GM18867 (cell line): ENCODE measurements around the gene PPP1R3E.
"Not testable (repeated sequence)": the region's sequence is repeated elsewhere in the genome, so short reads cannot be mapped to it uniquely, and the experiment has no call there.

ENCODE experiments used
- ATAC-seq: cut with Tn5 transposase; IDR thresholded peaks from one replicate; pipeline ENCODE4 v1.9.1; 2021; ENCODE audit warnings: mild to moderate bottlenecking, moderate library complexity; ENCODE audit not compliant: unreplicated experiment

Gene PPP1R3E

DNA sequence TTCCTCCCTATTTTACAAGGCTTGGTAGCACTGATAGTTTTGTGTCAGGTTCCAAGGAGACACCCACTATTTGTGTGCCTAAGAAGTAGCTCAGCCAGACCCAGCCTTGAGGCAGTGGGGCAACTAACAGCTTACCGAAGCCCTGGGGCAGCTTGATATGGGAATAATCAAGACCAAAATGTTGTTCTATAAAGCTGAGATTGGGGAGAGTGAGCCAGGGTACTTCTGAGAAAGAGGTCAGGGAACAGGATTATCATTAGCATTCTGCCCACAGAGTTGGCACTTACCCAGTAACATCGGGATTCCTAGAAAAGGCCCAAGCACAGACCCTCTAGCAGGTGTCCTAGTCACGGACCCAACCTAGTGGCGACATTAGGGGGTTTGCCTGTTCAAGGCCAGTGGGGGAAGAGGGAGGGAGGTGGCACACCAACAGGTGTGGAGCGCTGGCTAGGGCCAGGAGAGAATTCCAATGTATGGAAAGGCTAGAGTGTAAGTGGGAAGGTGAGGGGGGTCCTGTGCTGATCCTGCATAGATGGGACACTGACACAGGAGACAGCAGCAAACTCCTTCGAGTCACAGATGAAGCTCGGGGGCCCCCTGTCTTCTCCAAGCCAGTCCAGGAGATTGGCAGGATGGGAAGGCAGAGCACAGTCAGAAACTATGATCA lies 4.9 kb downstream of the PPP1R3E start:
- no peak for ATAC-seq

GRCh38 chr14:23297096-23297495 lies 5.6 kb downstream of the PPP1R3E start:
- no peak for ATAC-seq

DNA sequence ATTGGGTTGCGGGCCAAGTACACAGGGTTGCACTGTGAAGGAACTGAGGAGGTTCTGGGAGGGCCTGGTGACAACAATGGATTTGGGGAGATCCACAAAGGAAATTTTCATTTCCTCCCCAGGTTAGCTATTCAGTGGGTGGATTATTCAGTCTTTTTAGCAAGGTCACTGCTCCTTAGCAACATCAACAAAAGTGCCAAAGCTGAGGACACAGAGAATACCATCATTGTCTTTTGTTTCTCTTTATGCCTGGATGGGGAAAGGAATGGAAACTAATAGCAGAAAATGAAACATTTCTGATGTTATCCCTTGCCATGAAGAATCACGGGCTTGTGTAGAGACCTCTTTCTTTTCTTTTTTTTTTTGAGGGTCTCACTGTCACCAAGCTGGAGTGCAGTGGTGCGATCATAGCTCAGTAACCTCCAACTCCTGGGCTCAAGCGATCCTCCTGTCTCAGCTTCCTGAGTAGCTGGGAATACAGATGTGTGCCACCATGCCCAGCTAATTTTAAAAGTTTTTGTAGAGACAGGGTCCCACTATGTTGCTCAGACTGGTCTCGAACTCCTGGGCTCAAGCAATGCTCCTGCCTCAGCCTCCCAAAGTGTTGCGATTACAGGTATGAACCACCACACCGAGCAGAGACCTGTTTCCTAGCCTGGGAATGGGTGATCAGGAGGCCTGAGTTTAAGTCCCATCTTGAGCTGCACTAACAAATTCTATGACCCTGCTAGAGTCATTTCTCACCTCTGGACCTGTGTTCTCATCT lies 6.5 kb downstream of the PPP1R3E start:
- ATAC-seq = no peak

DNA sequence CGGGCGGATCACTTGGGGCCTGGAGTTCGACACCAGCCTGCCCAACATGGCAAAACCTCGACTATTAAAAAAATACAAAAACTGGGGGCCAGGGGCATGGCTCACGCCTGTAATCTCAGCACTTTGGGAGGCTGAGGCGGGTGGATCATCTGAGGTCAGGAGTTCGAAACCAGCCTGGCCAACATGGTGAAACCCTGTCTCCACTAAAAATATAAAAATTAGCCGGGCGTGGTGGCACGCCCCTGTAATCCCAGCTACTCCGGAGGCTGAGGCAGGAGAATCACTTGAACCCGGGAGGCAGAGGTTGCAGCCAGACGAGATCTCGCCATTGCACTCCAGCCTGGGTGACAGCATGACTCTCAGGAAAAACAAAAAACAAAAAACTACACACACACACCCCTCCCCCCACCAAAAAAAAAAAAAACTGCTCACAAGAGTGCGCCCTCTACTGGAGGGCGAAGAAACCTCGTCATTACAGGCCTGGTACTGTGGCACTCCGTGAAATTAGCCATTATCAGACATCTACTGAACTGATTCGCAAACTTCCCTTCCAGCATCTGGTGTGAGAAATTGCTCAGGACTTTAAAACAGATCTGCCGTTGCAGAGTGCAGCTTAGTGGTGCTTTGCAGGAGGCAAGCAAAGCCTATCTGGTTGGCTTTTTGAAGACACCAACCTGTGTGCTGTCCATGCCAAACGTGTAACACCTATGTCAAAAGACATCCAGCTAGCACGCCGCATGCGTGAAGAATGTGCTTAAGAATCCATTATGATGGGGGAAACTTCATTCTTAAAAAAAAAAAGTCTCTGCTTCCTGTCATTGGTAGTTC lies 7.7 kb downstream of the PPP1R3E start:
- ATAC-seq = no peak

- ATAC-seq = no peak
Measured at GRCh38 chr14:23286902-23287479, 15.7 kb downstream of the PPP1R3E start.

DNA sequence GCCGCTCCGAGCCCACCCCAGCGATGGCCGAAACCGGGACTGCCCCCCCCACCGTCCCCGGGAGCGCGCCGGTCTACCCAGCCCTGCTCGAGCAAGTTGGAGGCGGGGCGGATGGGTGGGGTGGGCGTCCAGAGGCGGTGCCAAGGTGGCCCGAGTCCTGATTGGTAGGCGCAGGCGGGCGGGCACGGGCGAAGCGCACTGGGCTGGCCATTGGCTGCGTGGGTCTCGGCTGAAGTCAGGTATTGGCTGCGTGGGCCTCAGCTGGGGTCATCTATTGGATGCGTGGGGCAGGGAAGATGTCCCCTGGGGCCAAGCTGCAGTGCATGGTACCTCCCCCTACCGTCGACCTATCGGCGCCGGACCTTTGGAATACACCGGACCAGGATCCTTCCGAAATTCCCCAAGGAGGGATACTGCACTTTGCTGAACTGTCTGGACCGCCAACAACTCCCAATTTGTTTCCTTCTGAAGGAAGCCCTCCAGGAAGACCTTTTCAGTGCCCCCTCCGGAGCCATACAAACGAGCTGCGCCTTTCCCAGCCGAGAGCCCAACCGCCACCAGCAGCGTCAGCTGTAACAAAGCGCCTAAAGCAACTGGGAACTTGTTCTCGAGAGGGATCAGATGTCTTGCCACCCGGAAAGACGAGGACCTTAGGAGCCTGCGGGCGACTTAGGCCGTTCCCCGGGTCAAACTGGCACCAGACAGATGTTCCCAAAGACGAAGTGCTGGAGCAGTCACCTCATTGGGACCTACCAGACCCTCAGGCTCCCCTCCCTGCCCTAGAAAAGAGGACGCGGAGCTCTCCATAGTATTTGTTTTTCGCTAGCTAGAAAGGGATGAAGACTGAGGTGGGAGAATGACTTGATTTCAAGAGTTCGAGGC lies 16.4 kb downstream of the PPP1R3E start, which contains the start of gene HOMEZ:
TSS of gene HOMEZ (minus strand) at position 113 of the 882 bp plus-strand sequence. CDS start 180 bp downstream, outside the sequence.
- ATAC-seq = peak; percentile 96

- ATAC-seq = peak; percentile 20
Measured at GRCh38 chr14:23285530-23286019, 17.1 kb downstream of the PPP1R3E start.

- ATAC-seq = no peak
Measured at GRCh38 chr14:23284654-23285529, 17.8 kb downstream of the PPP1R3E start.

- ATAC-seq = no peak
Measured at GRCh38 chr14:23281247-23281646, 21.4 kb downstream of the PPP1R3E start.

DNA sequence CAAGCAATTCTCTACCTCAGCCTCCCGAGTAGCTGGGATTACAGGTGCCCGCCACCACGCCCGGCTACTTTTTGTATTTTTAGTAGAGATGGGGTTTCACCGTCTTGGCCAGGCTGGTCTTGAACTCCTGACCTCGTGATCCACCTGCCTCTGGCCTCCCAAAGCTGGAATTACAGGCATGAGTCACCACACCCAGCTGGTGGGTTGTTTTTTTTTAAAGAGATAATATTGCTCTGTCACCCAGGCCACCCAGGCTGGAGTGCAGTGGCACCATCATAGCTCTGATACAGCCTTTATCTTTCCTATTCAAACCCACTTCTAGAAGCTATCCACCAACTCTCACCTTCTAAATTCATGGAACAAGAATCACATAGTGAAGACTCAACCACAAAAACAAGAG lies 24.7 kb downstream of the PPP1R3E start:
- ATAC-seq = not testable (repeated sequence)

DNA sequence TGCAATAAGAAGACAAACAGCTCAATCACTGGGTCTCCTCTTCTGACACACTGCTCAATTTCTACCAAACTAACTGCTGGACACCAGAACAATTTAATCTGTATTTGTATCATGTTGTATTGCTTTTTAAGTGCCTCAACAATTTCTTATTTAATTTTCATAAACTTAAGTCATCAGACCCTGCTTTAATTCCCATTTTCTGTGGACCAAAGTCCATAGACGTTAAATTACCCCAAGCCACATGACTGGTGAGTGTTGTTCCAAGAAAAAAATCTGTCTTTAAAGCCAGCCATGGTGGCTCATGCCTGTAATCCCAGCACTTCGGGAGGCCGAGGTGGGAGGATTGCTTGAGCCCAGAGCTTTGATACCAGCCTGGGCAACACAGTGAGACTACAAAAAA lies 25.5 kb downstream of the PPP1R3E start:
- no peak for ATAC-seq

DNA sequence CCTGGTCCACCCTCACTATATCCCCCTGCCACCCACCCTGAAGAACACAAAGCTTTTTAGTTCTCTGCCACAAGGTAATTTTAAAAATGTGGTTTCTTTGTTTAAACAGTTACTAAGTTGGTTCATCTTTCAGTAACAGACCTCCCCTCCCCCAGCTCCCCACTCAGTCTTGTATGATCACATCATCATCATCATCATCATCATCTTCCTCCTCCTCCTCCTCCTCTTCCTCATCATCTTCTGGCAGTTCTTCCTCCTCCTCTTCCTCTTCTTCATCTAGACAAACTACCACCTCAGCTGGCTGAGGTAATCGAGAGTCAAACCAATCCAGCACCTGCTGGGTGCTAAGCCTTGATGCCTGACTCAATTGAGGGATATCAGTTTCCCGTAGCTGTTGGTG lies 27.2 kb downstream of the PPP1R3E start:
- no peak for ATAC-seq

- ATAC-seq = no peak
Measured at GRCh38 chr14:23269193-23269592, 33.5 kb downstream of the PPP1R3E start.

DNA sequence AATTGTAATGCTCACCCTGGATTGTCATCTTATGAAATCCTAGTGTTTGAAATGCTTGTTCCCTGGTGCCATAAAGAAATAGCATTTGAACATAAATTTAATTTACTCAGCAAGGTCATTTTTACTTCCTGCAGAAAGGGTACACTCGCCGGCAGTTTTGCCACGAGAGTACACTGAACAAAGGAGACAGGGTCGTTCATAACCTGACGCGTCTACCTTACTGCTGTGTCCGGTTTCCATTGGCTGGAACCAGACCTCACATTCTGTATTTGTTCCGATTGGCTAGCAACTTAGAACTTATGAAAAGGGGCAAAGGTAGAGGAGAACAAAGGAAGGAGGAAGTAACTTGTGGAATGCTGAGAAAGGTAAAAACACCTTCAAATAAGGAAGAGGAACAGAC lies 41.8 kb downstream of the PPP1R3E start:
- not testable (repeated sequence) for ATAC-seq

- ATAC-seq = no peak
Measured at GRCh38 chr14:23259426-23259825, 43.2 kb downstream of the PPP1R3E start.

DNA sequence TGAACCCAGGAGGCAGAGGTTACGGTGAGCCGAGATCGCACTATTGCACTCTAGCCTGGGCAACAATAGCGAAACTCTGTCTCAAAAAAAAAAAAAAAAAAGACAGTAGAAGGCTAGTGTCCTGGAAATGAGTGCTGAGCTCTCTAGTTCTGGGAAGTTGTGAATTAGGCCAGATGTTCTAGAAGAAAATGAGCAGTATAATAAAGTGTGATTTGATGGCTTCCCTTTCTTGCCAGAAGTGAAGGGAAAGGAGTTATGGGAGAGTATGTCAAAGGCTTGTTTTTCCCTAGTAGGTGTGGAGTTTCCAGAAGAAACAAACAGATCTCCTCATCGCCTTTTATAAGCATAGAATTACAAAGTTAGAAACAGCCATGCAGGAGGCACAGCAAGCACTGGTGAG lies 44.4 kb downstream of the PPP1R3E start:
- ATAC-seq = no peak

- no peak for ATAC-seq
Measured at GRCh38 chr14:23252420-23253333, 50.0 kb downstream of the PPP1R3E start.

DNA sequence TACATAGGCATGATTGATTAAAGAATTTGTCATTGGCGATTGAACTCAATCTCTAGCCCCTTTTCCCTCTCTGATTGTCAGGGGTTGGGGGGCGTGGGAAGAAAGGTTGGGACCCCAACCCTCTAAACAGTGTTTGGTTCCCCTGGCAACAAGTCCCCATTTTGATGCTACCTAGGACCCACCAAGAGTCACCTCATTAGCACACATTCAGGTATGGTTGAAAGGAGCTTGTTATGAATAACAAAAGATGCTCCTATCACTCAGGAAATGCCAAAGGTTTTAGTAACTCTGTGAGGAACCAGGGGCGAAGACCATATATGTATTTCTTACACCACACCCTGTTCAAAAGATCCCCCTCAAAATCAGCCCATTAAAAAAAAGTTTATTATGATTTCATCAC lies 50.7 kb downstream of the PPP1R3E start:
- no peak for ATAC-seq
